KOPT-K1 (cell line): Measurements from ENCODE around the gene ZDHHC14.
"Not testable (repeated sequence)": the region's sequence is repeated elsewhere in the genome, so short reads cannot be mapped to it uniquely, and the experiment has no call there.

Experiments
- H3K27ac ChIP-seq: fragments of 200-600 bp; sonication (generic); 2 replicates; pipeline ENCODE4 v1.5.1; 2016; ENCODE audit warnings: antibody characterized with exemption, mild to moderate bottlenecking, low read depth, low read length; ENCODE audit not compliant: poor library complexity, severe bottlenecking
- H3K36me3 ChIP-seq: fragments of 200-600 bp; sonication (generic); 2 replicates; pipeline ENCODE4 v1.5.1; 2017; ENCODE audit warnings: antibody characterized with exemption, mild to moderate bottlenecking, low read length, moderate library complexity; ENCODE audit not compliant: insufficient read depth
- H3K9me3 ChIP-seq: fragments of 200-600 bp; sonication (generic); 2 replicates; pipeline ENCODE4 v1.5.1; 2017; ENCODE audit warnings: antibody characterized with exemption, low read length, mild to moderate bottlenecking; ENCODE audit not compliant: insufficient read depth, poor library complexity, severe bottlenecking

ZDHHC14 gene

DNA sequence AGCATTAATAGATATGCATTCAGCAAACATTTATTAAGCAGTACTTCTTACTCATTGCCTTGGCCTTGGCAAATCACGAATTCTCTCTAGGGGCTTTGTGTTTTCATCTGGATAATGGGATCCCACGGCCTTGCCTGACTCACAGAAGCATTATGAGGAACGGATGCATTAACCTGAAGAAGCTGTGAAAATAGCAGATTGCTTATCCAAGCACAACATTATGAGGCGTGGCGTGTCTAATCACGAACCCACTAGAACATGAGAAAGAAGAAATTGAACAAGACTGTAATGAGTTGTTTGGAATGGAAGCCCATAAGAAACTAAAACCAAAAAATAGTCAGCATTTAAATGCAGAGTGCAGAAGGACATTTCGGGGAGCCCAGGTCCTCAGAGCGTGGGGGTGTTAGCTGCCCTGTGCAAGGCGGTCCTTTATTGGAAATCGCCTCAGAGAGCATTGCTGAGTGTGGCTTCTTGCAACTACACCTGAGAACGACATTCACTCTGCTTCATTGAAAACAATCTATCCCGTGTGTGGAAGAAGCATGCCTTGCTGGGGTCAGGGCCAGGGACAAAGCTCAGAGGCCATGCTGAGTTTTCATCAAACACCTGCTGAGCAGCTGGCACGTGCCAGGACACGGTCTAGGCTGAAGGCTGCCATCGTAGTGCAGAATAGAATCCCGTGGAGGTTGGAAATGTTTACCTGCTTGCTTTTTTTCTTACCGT is 179.9 kb downstream of the ZDHHC14 start:
- Histone ChIP-seq H3K36me3 (no peaks in the 10 kb centered on the region), H3K9me3 (no peaks in the 10 kb centered on the region), H3K27ac (no peak overlapping the region)

DNA sequence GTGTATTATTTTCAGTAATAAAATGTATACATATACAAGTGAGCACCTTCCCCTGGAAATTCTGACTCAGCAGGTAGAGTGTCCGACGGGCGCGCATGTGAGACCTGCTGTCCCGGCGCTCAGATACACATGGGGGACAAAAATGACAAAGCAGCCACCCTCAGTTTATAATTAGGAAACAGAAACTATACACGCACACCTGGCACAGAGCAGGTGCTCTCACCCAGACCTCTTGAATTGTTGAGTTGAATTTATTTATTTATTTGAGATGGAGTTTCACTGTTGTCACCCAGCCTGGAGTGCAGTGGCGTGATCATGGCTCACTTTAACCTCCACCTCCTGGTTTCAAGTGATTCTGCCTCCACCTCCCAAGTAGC is 180.4 kb downstream of the ZDHHC14 start:
- Histone ChIP-seq H3K27ac (no peak overlapping the region), H3K9me3 (no peaks in the 10 kb centered on the region), H3K36me3 (no peaks in the 10 kb centered on the region)

DNA sequence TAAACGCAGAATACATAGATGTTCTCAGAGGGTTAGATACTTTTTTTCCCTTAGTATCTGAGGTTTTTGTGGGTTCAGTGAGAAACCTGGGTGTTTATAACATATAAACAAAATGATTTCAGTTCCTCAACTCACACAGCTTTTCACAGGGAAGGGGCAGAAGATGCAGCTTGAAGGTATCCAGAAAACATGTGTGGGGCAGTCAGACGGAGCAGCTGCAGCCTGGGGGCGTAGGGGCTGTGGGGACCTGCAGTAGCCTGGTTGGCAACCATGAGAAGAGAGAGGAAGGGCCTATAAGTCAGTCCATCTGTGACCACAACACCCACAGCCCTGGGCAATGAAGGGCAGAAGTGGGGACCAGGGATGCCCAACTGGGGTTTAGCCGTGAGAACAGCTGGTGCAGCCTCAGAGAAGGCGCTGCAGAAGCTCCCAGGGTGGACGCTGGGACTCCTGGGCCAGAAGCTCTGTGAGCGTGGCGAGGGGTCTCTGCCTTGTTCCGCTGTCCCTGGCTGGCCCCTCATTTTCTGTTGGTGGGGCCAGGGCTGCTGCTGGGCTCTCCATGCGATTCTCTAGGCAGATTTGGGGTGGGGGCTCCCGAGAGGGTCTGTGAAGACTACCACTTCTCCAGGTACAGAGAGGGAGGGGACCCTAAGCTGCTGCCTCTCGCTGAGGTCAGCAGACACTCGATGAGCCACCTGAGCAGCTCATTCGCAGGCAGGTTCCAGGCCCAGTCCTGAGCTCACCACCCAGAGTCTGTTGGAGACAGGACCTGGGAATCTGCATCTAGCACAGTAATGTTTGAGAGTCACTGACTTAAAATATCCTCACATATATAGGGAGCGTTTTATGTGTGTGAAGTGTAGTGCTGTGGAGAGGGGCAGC is 181.2 kb downstream of the ZDHHC14 start:
- H3K36me3 ChIP-seq = no peaks in the 10 kb centered on the region
- no peaks in the 10 kb centered on the region for H3K9me3 ChIP-seq
- H3K27ac ChIP-seq = no peak overlapping the region

DNA sequence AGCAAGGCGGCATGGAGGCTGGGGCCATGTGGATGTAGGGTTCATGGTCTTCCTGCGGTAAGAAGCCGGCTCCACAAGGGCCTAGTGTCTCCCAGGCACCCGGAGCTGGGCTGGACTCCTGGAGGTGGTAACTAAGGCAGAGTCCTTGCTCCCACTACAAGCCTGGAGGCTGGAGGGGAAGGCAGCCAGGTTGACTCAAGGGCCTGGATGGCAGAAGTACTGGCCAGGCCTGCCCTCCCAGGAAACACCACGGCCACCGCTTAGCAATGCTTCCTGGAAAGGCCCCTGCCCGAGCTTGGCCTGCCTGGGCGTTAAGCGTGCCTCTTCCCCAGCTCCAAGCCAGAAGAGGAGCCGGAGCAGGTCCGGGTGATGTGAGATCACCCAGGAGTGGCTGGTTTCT is 182.0 kb downstream of the ZDHHC14 start:
- H3K36me3 ChIP-seq = no peaks in the 10 kb centered on the region
- H3K9me3 ChIP-seq = no peaks in the 10 kb centered on the region
- no peak overlapping the region for H3K27ac ChIP-seq

DNA sequence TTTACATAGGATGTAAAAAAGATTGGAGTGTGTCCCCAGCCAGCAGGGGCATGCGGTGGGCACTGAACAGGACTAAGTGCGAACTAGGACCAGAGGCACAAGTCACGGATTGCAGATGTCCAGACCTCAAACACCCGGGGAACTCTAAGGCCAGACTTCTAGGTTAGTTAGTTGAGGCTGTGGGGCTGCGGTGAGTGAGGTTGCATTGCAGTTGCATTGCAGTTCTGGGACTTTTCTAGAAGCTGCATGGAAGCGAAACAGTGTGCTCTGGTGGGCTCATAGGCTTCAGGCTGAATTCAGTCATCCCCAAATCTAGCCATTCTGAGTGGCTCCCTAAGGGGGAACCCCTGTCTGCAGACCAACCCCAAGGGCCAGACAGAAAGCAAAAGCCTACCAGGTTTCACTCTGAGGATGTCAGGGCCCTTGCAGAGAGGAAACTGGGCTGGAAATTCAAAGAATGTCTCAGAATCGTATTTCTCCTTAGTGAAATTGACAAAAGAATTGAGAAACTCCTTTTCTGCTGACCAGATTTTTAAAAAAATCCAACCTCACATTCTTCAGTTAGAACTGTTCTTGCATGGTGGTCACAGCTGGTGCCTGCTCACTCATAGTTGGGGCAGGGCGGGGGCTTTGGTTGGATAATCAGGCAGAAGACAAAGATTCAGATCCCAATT is 182.8 kb downstream of the ZDHHC14 start:
- Histone ChIP-seq H3K9me3 (peaks cover 5% of the 10 kb centered on the region), H3K27ac (no peak overlapping the region), H3K36me3 (no peaks in the 10 kb centered on the region)

DNA sequence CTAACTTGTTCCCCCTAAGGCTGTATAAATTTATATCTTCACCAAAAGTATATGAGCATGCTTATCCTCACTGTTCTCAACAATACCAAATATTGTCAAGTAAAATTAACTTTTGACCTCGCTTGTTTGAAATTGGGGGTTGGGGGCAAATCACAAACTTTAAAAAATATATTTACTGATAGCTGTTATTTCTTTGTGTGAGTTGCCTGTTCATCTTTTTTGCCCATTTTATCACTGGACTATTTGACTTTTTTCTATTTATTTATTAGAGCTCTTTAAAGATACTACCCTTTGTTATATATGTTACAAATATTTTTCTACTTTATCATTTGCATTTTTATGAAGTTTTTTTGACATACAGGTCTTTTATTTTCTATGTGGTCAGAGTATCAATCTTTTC is 187.7 kb downstream of the ZDHHC14 start:
- H3K9me3 ChIP-seq = peaks cover 8% of the 10 kb centered on the region
- H3K36me3 ChIP-seq = no peaks in the 10 kb centered on the region
- no peak overlapping the region for H3K27ac ChIP-seq

DNA sequence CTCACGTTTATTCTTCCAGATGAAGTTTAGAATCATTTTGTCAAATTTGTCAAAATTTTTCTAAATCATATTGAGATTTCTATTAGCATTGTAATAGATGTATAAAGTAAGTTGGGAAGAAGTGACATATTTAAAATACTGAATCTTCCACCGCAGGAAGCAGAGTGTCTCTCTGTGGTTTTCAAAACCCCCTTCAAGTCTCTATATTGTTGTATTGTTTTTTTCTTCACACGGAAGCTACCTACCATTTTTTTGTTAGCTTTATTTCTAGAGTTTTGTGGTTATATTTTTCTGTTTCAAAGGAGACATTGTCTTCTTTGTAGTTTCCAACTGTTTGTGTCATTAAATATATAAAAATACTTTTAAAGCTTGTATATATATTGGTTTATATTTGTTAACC is 188.6 kb downstream of the ZDHHC14 start:
- Histone ChIP-seq H3K36me3 (no peaks in the 10 kb centered on the region), H3K9me3 (peaks cover 8% of the 10 kb centered on the region), H3K27ac (peak overlapping the region; percentile 62)

DNA sequence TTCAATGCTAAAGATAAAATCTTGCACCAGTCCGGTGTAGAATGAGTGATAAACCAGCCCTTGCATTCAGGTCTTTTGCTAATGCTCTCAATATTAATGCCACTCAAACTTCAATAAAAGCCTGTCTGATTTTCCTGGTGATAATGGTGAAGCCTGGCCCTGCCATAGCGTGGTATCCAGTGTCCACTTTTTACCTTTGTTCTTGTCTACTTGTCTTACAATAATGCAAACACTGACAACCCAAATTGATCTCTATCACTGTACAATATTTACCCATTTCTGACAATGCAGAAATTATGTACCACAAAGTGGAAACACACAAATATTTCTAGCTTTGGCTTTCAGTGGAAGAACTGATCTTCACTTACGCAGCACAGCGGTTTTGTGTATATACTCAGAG is 189.1 kb downstream of the ZDHHC14 start:
- H3K27ac ChIP-seq = peak overlapping the region; percentile 62
- peaks cover 8% of the 10 kb centered on the region for H3K9me3 ChIP-seq
- no peaks in the 10 kb centered on the region for H3K36me3 ChIP-seq

DNA sequence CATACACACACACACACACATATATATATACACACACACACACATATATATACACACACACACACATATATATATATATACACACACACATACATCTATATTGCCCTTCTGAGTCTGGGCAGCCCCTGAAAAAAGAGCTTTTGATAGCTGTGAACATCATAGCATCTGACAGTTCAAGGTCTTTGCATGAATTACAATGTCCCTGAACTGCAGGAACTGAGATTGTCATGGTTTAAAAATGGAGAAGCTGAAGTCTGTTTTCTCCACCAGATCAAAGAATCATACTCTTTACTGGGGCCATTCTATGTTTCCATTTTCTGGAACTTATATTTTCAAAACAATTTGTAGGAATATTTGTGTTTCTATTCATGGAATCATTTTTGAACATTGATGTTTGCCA is 189.8 kb downstream of the ZDHHC14 start:
- peaks cover 8% of the 10 kb centered on the region for H3K9me3 ChIP-seq
- peak overlapping the region; percentile 12 for H3K27ac ChIP-seq
- no peaks in the 10 kb centered on the region for H3K36me3 ChIP-seq

DNA sequence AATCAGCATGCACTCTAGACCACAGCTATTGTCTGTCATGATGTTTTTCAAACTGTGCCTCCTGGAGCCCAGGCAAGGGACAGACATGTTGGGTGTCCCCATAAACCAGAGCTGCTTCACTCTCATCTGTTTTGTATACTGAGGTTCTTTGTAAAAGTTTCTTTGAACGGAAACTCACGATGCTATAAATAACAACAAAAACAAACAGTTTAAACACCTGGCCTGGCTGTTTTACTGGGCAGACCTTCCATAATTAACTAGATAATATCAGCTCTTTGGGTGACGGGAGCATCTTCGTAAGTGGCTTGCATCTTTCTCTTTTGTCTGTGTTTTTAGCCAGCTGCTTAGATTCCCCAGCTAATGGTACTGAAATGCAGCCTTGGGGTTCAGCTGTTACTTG is 190.3 kb downstream of the ZDHHC14 start:
- peak overlapping the region; percentile 12 for H3K27ac ChIP-seq
- H3K9me3 ChIP-seq = peaks cover 8% of the 10 kb centered on the region
- H3K36me3 ChIP-seq = no peaks in the 10 kb centered on the region

DNA sequence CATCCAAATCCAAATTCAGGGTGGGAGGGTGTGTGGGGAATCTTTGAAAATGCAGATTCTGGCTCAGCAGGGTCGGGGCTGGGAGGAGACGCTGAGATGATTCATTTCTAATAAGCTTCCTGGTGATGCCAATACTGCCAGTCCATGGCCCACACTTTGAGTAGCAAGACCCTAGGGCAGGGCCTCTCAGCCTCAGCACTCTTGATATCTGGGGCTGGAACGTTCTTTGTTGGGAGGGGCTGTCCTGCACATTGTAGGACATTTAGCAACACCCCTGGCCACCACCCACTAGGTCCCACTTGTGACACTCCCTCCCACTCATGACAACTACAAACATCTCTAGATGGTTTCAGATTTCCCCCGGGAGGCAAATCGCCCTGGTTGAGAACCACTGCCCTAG is 191.0 kb downstream of the ZDHHC14 start:
- peaks cover 8% of the 10 kb centered on the region for H3K9me3 ChIP-seq
- no peaks in the 10 kb centered on the region for H3K36me3 ChIP-seq
- H3K27ac ChIP-seq = peak overlapping the region; percentile 12

DNA sequence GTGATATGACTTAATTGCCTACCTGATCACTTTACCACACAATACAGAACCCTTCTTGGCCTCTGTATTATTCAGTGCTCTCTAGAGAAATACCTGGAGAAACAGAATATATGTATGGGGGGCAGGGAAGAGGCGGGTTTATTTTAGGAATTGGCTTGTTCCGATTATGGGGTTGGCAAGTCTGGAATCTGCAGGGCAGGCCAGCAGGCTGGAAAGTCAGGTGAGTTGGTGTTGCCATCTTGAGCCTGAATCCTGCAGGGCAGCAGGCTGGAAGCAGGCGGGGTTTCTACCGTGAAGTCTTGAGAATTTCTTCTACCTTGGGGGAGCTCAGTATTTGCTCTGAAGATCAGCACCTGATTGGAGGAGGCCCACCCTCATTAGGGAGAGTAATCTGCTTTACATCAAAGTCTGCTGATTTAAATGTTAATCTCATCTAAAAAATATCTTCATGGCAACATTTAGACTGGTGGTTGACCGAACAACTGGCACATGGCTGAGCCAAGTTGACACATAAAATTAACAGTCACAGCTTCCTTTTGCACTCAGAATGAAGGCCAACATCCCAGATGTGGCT is 193.9 kb downstream of the ZDHHC14 start:
- Histone ChIP-seq H3K27ac (no peak overlapping the region), H3K36me3 (no peaks in the 10 kb centered on the region), H3K9me3 (peaks cover 3% of the 10 kb centered on the region)

DNA sequence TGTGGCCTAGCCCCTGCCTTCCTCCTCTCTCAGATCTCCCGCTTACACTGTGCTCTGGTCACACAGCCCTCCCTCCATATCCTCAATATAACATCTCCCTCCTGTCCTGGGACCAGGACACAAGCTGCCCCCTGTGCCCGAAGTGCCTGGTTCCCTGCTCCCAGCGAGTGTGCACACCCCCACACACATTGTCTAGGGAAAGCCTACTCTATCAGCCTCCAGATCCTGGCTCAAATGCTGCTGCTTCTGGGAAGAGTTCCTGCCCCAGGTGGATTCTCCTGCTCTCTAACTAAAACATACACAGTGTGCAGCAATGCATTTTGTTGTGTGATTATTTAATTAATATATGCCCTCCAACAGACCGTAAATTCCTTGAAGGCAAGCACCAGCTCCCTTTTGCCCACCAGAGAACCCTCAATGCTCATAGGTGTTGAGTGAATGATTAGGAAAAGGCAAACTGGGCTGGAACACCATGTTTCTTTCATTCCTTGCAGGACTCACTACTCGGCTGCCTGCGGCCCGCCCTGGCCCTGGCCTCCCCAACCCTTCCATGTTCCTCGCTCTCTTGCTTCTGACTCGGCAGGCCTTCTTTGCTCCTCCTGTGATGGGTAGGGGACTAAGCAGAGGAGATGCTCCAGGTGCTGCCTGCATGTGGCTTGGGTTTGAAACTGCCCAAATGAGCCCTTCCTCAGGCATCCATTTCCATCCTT is 194.6 kb downstream of the ZDHHC14 start:
- Histone ChIP-seq H3K9me3 (peaks cover 3% of the 10 kb centered on the region), H3K36me3 (no peaks in the 10 kb centered on the region)

DNA sequence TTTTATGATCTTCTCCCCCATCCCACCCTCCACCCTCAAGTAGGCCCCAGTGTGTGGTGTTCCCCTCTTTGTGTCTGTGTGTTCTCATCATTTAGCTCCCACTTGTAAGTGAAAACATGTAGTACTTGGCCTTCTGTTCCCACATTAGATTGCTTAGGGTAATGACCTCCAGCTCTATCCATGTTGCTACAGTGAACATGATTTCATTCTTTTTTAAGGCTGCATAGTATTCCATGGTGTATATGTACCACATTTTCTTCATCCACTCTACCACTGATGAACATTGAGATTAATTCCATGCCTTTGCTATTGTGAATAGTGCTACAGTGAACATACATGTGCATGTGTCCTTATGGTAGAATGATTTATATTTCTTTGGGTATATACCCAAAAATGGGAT is 196.0 kb downstream of the ZDHHC14 start:
- not testable (repeated sequence) for H3K36me3 ChIP-seq, H3K27ac ChIP-seq, H3K9me3 ChIP-seq

More for the DNA sequence above, 194.6 kb downstream of the ZDHHC14 start:
- H3K27ac ChIP-seq = no peak overlapping the region
